ENCODE results near the gene OR2T5.
"Not testable (repeated sequence)": the region's sequence is repeated elsewhere in the genome, so short reads cannot be mapped to it uniquely, and the experiment has no call there.

DNA sequence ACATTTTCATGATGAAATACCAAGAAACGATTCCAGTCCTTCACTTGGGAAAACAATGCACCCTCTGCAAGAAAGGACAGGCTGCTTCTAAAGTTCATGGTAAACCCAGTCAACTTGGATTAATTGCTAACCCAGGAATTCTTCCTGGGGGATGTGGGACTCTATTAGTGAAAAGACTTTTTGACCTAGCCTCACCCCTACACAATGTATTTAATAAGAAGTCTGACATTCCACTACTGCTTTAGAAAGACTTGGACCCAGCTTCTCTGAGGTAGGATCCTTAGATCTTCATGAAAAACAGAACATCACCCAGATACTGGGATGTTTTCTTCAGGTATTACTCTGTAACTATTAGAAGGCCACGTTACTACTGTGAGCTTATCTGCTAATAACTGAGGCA is 43.0 kb upstream of the OR2T5 start, which contains the start of gene OR2T2:
- TF ChIP-seq CTCF (IDR thresholded peaks at IDR 0.05; ENCODE audit: low read depth, low read length, missing input control); ATF3 (IDR thresholded peaks at IDR 0.05); FOXA1 (IDR thresholded peaks at IDR 0.05); EGR1 (IDR thresholded peaks at IDR 0.05; ENCODE audit: low read depth in 2 of 2); RAD21 (IDR thresholded peaks at IDR 0.05); GABPA (IDR thresholded peaks at IDR 0.05 in 1 of 2, conservative IDR thresholded peaks at IDR 0.05 in 1 of 2): not testable (repeated sequence)
